Effector memory CD8-positive, alpha-beta T cell (primary cell): ENCODE measurements around the gene ZCCHC7.

Experiments used
- ATAC-seq: fragments of 150-1000 bp; cut with Tn5 transposase; replicated peaks from 2 replicates; pipeline ENCODE4 v1.10.0; 2021; ENCODE audit warnings: mild to moderate bottlenecking, moderate library complexity
- DNase-seq, 3 experiments: peaks; one replicate each; pipeline ENCODE4 v3.0.0; 2021
- H3K27ac Mint-ChIP-seq, 2 donors: one replicate each; pipeline ENCODE4 v1.8.0; 2022; ENCODE audit warnings: mild to moderate bottlenecking in 2 of 2, mixed read lengths in 2 of 2, moderate library complexity in 2 of 2
- H3K27me3 Mint-ChIP-seq, 2 donors: one replicate each; pipeline ENCODE4 v1.8.0; 2022; ENCODE audit warnings: mixed read lengths in 2 of 2
- H3K36me3 Mint-ChIP-seq: one replicate; pipeline ENCODE4 v1.8.0; 2022; ENCODE audit warnings: mild to moderate bottlenecking, moderate library complexity, mixed read lengths; ENCODE audit not compliant: insufficient read depth
- H3K4me1 Mint-ChIP-seq, 2 donors: one replicate each; pipeline ENCODE4 v1.8.0; 2022; ENCODE audit warnings: low read depth in 2 of 2, mixed read lengths in 2 of 2
- H3K4me3 Mint-ChIP-seq, 2 donors: one replicate each; pipeline ENCODE4 v1.8.0; 2022; ENCODE audit warnings: mild to moderate bottlenecking in 2 of 2, mixed read lengths in 2 of 2, moderate library complexity in 2 of 2
- H3K9me3 Mint-ChIP-seq, 2 donors: one replicate each; pipeline ENCODE4 v1.8.0; 2022; ENCODE audit warnings: mixed read lengths in 2 of 2

The ZCCHC7 gene

GRCh38 chr9:37343724-37344123 lies 223.3 kb downstream of the ZCCHC7 start:
- Mint-ChIP-seq H3K36me3 (peaks cover 7% of the 10 kb centered on the region), H3K27me3 (no peaks in the 10 kb centered on the region), H3K4me3 (no peak overlapping the region), H3K27ac (no peak overlapping the region), H3K9me3 (no peaks in the 10 kb centered on the region), H3K4me1 (peaks cover 0 to 4% of the 10 kb centered on the region in 2 donors)
- ATAC-seq = no peak
- DNase-seq = no peak

GRCh38 chr9:37345038-37345437 lies 224.7 kb downstream of the ZCCHC7 start:
- Mint-ChIP-seq H3K4me3 (no peak overlapping the region), H3K27me3 (no peaks in the 10 kb centered on the region), H3K9me3 (no peaks in the 10 kb centered on the region), H3K27ac (no peak overlapping the region), H3K4me1 (peaks cover 0 to 4% of the 10 kb centered on the region in 2 donors), H3K36me3 (peaks cover 9% of the 10 kb centered on the region)
- no peak for DNase-seq
- no peak for ATAC-seq

GRCh38 chr9:37348917-37349316 lies 228.5 kb downstream of the ZCCHC7 start:
- Mint-ChIP-seq H3K4me1 (peaks cover 0 to 4% of the 10 kb centered on the region in 2 donors), H3K36me3 (peaks cover 13% of the 10 kb centered on the region), H3K4me3 (no peak overlapping the region), H3K9me3 (no peaks in the 10 kb centered on the region), H3K27ac (peak overlapping the region in 1 of 2 donors; percentile 19), H3K27me3 (no peaks in the 10 kb centered on the region)
- ATAC-seq = no peak
- DNase-seq = no peak

GRCh38 chr9:37350486-37351190 lies 230.3 kb downstream of the ZCCHC7 start:
- no peak overlapping the region for H3K27ac Mint-ChIP-seq

GRCh38 chr9:37353791-37354190 lies 233.4 kb downstream of the ZCCHC7 start:
- Mint-ChIP-seq H3K27ac (no peak overlapping the region), H3K4me3 (no peak overlapping the region), H3K4me1 (no peaks in the 10 kb centered on the region), H3K36me3 (peaks cover 37% of the 10 kb centered on the region), H3K9me3 (no peaks in the 10 kb centered on the region), H3K27me3 (no peaks in the 10 kb centered on the region)
- DNase-seq (no peak), ATAC-seq (no peak)

More at GRCh38 chr9:37350486-37351190, 230.3 kb downstream of the ZCCHC7 start:
- Mint-ChIP-seq H3K9me3 (no peaks in the 10 kb centered on the region), H3K36me3 (peaks cover 24% of the 10 kb centered on the region), H3K4me1 (peaks cover 0 to 4% of the 10 kb centered on the region in 2 donors), H3K27me3 (no peaks in the 10 kb centered on the region), H3K4me3 (no peak overlapping the region)
- DNase-seq = no peak
- no peak for ATAC-seq

GRCh38 chr9:37362430-37362829 lies 242.1 kb downstream of the ZCCHC7 start:
- H3K4me1 Mint-ChIP-seq = peaks cover 0 to 4% of the 10 kb centered on the region in 2 donors
- no peak for DNase-seq
- H3K4me3 Mint-ChIP-seq = no peak overlapping the region
- peaks cover 4% of the 10 kb centered on the region for H3K36me3 Mint-ChIP-seq
- no peaks in the 10 kb centered on the region for H3K27me3 Mint-ChIP-seq
- no peak for ATAC-seq
- no peaks in the 10 kb centered on the region for H3K9me3 Mint-ChIP-seq
- no peak overlapping the region for H3K27ac Mint-ChIP-seq

- Mint-ChIP-seq H3K4me3 (no peak overlapping the region), H3K27me3 (no peaks in the 10 kb centered on the region), H3K9me3 (no peaks in the 10 kb centered on the region), H3K4me1 (peaks cover 0 to 4% of the 10 kb centered on the region in 2 donors), H3K36me3 (no peaks in the 10 kb centered on the region), H3K27ac (no peak overlapping the region)
- no peak for DNase-seq
- ATAC-seq = no peak
These were observed 242.8 kb downstream of the ZCCHC7 start for GRCh38 chr9:37363124-37363523.

- ATAC-seq = no peak
- H3K36me3 Mint-ChIP-seq = no peaks in the 10 kb centered on the region
- peaks cover 0 to 4% of the 10 kb centered on the region in 2 donors for H3K4me1 Mint-ChIP-seq
- no peaks in the 10 kb centered on the region for H3K9me3 Mint-ChIP-seq
- H3K4me3 Mint-ChIP-seq = no peak overlapping the region
- H3K27ac Mint-ChIP-seq = no peak overlapping the region
- H3K27me3 Mint-ChIP-seq = no peaks in the 10 kb centered on the region
- no peak for DNase-seq
These were observed 243.8 kb downstream of the ZCCHC7 start for GRCh38 chr9:37364136-37364535.

GRCh38 chr9:37364751-37365360 lies 244.5 kb downstream of the ZCCHC7 start:
- Mint-ChIP-seq H3K36me3 (no peaks in the 10 kb centered on the region), H3K27ac (no peak overlapping the region), H3K9me3 (no peaks in the 10 kb centered on the region), H3K27me3 (no peaks in the 10 kb centered on the region), H3K4me3 (no peak overlapping the region), H3K4me1 (peaks cover 0 to 4% of the 10 kb centered on the region in 2 donors)
- peak in 1 of 3 experiments; percentile 10 for DNase-seq
- ATAC-seq = no peak

- Mint-ChIP-seq H3K4me3 (no peak overlapping the region), H3K9me3 (no peaks in the 10 kb centered on the region), H3K4me1 (peaks cover 6 to 11% of the 10 kb centered on the region in 2 donors), H3K36me3 (peaks cover 2% of the 10 kb centered on the region), H3K27ac (no peak overlapping the region), H3K27me3 (peaks cover 0 to 10% of the 10 kb centered on the region in 2 donors)
- DNase-seq (no peak), ATAC-seq (peak; percentile 26)
These were observed 249.3 kb downstream of the ZCCHC7 start for GRCh38 chr9:37369671-37370070.

GRCh38 chr9:37370282-37370681 lies 249.9 kb downstream of the ZCCHC7 start:
- DNase-seq = no peak
- no peak for ATAC-seq
- peaks cover 2% of the 10 kb centered on the region for H3K36me3 Mint-ChIP-seq
- peaks cover 6 to 7% of the 10 kb centered on the region in 2 donors for H3K4me1 Mint-ChIP-seq
- H3K9me3 Mint-ChIP-seq = no peaks in the 10 kb centered on the region
- H3K4me3 Mint-ChIP-seq = no peak overlapping the region
- peak overlapping the region in 1 of 2 donors; percentile 60 for H3K27ac Mint-ChIP-seq
- peaks cover 0 to 15% of the 10 kb centered on the region in 2 donors for H3K27me3 Mint-ChIP-seq

- Mint-ChIP-seq H3K27me3 (peaks cover 1 to 18% of the 10 kb centered on the region in 2 donors), H3K27ac (peak overlapping the region; percentile 89 to 92), H3K4me3 (no peak overlapping the region), H3K4me1 (peaks cover 6 to 7% of the 10 kb centered on the region in 2 donors), H3K9me3 (no peaks in the 10 kb centered on the region), H3K36me3 (peaks cover 2% of the 10 kb centered on the region)
- DNase-seq (no peak), ATAC-seq (peak; percentile 27)
These were observed 250.7 kb downstream of the ZCCHC7 start for GRCh38 chr9:37370968-37371563.

GRCh38 chr9:37371565-37372464 lies 251.4 kb downstream of the ZCCHC7 start:
- no peak for DNase-seq
- H3K27me3 Mint-ChIP-seq = peaks cover 9 to 26% of the 10 kb centered on the region in 2 donors
- H3K36me3 Mint-ChIP-seq = peaks cover 2% of the 10 kb centered on the region
- H3K4me3 Mint-ChIP-seq = peak overlapping the region in 1 of 2 donors; percentile 21
- no peaks in the 10 kb centered on the region for H3K9me3 Mint-ChIP-seq
- ATAC-seq = no peak
- peak overlapping the region; percentile 89 to 92 for H3K27ac Mint-ChIP-seq
- peaks cover 6 to 7% of the 10 kb centered on the region in 2 donors for H3K4me1 Mint-ChIP-seq
